PFSK-1 (cell line): Measurements from ENCODE around the gene TRAPPC10.

Experiments
- POLR2AphosphoS5 ChIP-seq: IDR thresholded peaks from 2 replicates; pipeline ENCODE4 v1.6.1; 2012; ENCODE audit warnings: low read depth, mild to moderate bottlenecking, control low read depth, low read length, moderate library complexity
- SIN3A ChIP-seq: IDR thresholded peaks from 2 replicates; pipeline ENCODE4 v1.6.1; 2012; ENCODE audit warnings: mild to moderate bottlenecking, low read length, moderate library complexity, borderline replicate concordance; ENCODE audit not compliant: insufficient read depth
- TAF1 ChIP-seq: IDR thresholded peaks from 2 replicates; pipeline ENCODE4 v1.6.1; 2012; ENCODE audit warnings: low read length, control low read depth, borderline replicate concordance; ENCODE audit not compliant: insufficient read depth

DNA sequence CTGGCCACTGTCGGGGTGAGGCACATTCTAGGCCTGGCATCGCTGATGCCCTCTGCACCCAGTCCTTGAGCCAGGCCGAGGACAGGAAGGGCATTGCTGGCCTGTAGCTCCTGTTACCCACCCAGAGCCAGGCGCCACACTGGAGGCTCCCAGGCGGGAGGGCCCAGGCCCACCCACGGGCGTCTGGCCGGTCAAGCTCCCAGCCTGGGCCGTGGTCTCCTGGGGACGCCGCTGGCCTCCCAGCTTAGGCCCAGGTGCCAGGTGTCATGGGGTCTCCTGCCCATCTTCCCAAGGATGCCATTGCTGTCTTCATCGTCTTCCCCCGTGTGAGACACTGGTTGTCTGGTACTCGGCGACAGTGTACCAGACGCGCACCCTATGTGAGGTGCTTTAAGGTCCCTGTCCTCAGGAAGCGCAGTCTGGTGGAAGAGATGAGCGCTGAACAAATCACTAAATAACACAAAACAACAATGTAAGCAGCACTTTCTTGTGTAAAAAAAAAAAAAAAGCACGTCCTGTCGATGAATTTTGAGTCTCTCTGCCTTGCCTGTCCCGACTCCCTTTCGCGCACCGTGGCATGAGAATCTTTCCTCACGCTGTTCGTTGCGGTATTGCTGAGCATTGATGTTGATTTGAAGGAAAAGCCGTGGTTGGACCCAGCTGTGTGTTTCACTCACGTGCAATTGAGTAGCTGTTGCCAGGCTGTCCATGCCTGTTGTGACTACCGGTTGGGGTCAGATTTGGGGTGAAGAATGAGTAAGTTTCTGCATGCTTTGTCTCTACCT, 27.0 kb upstream of the TRAPPC10 start:
- TF ChIP-seq TAF1 = no peak
- TF ChIP-seq POLR2AphosphoS5 = no peak
- TF ChIP-seq SIN3A = no peak
